HCT116 (cell line): ENCODE results near the gene KSR2. TPM values are rescaled to one million over a fixed set of nuclear protein-coding genes. Genes with fewer than 3 reads are reported as not detected.

Experiments
- ATAC-seq: fragments of 200-7000 bp; cut with Tn5 transposase; 2 replicates; pipeline ENCODE4 v1.9.1; 2020; ENCODE audit warnings: mild to moderate bottlenecking, moderate library complexity
- BruUV-seq: library from RNA; stranded (reverse); fragments of 400-500 nt; replicated peaks from 2 replicates; lab custom pipeline; 2021; lab: Mats Ljungman, UMichigan
- CTCF ChIA-PET: fragments of 300-600 bp; sonication (Branson Sonifier 250); formaldehyde crosslinking; loops from one replicate; lab custom pipeline; 2021; ENCODE audit warnings: antibody characterized with exemption; lab: Charles Lee
- POLR2A ChIA-PET: fragments of 300-600, 350-600 bp; sonication (Branson Sonifier 250); formaldehyde crosslinking; loops from one replicate; lab custom pipeline; 2021; ENCODE audit warnings: antibody characterized with exemption; lab: Charles Lee
- RAD21 ChIA-PET, 2 experiments: fragments of 300-600 bp; sonication (Branson Sonifier 250); formaldehyde crosslinking; loops; one replicate each; lab custom pipeline; 2023; ENCODE audit warnings: low total read pairs in 2 of 2; ENCODE audit not compliant: uncharacterized antibody in 2 of 2, unreplicated experiment in 2 of 2, low non-redundant PET in 1 of 2; lab: Charles Lee
- DNase-seq: peaks from one replicate; pipeline ENCODE4 v3.0.0-alpha.2; 2010; ENCODE audit warnings: low read depth, low spot score
- H2AFZ ChIP-seq: fragments of 200-600 bp; shearing (Covaris generic), sonication (generic); 2 replicates; pipeline ENCODE4 v1.6.1; 2017; ENCODE audit warnings: low read depth, mixed run types, mixed read lengths, antibody characterized with exemption, low read length; ENCODE audit not compliant: poor library complexity, severe bottlenecking
- H3K27ac ChIP-seq: 2 replicates; pipeline ENCODE4 v1.5.1; 2012; ENCODE audit warnings: low read depth, low read length
- H3K27me3 ChIP-seq: fragments of 200-600 bp; sonication (generic); 2 replicates; pipeline ENCODE4 v1.6.1; 2016; ENCODE audit warnings: mixed run types, low read length, mixed read lengths; ENCODE audit not compliant: insufficient read depth
- H3K36me3 ChIP-seq, 2 experiments: fragments of 200-500 bp in 1 of 2; fragments of 200-600 bp in 1 of 2; sonication (Bioruptor generic) in 1 of 2; sonication (generic) in 1 of 2; 2 replicates each; pipeline versions ENCODE4 v1.5.1 to v1.6.1; 2014 to 2016; ENCODE audit warnings: low read length in 2 of 2, inconsistent platforms in 1 of 2, mixed read lengths in 1 of 2, mixed run types in 1 of 2; ENCODE audit not compliant: insufficient read depth in 2 of 2, control insufficient read depth in 1 of 2
- H3K4me1 ChIP-seq, 2 experiments: fragments of 200-600 bp in 1 of 2; sonication (generic) in 1 of 2; 2 replicates each; pipeline versions ENCODE4 v1.5.1 to v1.6.1; 2012 to 2017; ENCODE audit warnings: low read length in 2 of 2, inconsistent platforms in 1 of 2, mild to moderate bottlenecking in 1 of 2, mixed read lengths in 1 of 2, mixed run types in 1 of 2, moderate library complexity in 1 of 2; ENCODE audit not compliant: insufficient read depth in 2 of 2, control insufficient read depth in 1 of 2
- H3K4me2 ChIP-seq: fragments of 200-600 bp; sonication (generic); 2 replicates; pipeline ENCODE4 v1.6.1; 2017; ENCODE audit warnings: mixed run types, low read length, mixed read lengths
- H3K4me3 ChIP-seq, 2 experiments: fragments of 200-600 bp in 1 of 2; sonication (generic) in 1 of 2; replicated peaks in 1 of 2; 2 replicates each; pipeline ENCODE4 v1.5.1; 2011 to 2016; ENCODE audit warnings: low read length in 2 of 2, control low read depth in 1 of 2, low read depth in 1 of 2, mild to moderate bottlenecking in 1 of 2, mixed read lengths in 1 of 2, mixed run types in 1 of 2
- H3K79me2 ChIP-seq: fragments of 200-600 bp; sonication (generic); 2 replicates; pipeline ENCODE4 v1.6.1; 2017; ENCODE audit warnings: mild to moderate bottlenecking, mixed run types, low read length, moderate library complexity, mixed read lengths; ENCODE audit not compliant: insufficient read depth
- H3K9ac ChIP-seq: fragments of 200-600 bp; sonication (generic); 2 replicates; pipeline ENCODE4 v1.6.1; 2016; ENCODE audit warnings: low read length, mixed read lengths
- H3K9me2 ChIP-seq: fragments of 200-600 bp; sonication (generic), shearing (Covaris generic); 2 replicates; pipeline ENCODE4 v1.6.1; 2017; ENCODE audit warnings: mixed run types, mild to moderate bottlenecking, moderate library complexity; ENCODE audit not compliant: insufficient read depth
- H3K9me3 ChIP-seq, 2 experiments: fragments of 200-500 bp in 1 of 2; fragments of 200-600 bp in 1 of 2; sonication (Bioruptor generic) in 1 of 2; sonication (generic) in 1 of 2; 2 replicates each; pipeline ENCODE4 v1.6.1; 2014 to 2017; ENCODE audit warnings: low read length in 2 of 2, mixed read lengths in 2 of 2, inconsistent platforms in 1 of 2, low read depth in 1 of 2, mild to moderate bottlenecking in 1 of 2, mixed run types in 1 of 2, moderate library complexity in 1 of 2; ENCODE audit not compliant: control insufficient read depth in 1 of 2, insufficient read depth in 1 of 2
- H4K20me1 ChIP-seq: fragments of 200-600 bp; sonication (generic), shearing (Covaris generic); 2 replicates; pipeline ENCODE4 v1.6.1; 2017; ENCODE audit warnings: mixed run types, mild to moderate bottlenecking, moderate library complexity; ENCODE audit not compliant: insufficient read depth
- ATF3 ChIP-seq: IDR thresholded peaks from 2 replicates; pipeline ENCODE4 v1.6.1; 2012
- CBX3 ChIP-seq: IDR thresholded peaks from 2 replicates; pipeline ENCODE4 v1.6.1; 2012; ENCODE audit warnings: low read depth
- CEBPB ChIP-seq: IDR thresholded peaks from 2 replicates; pipeline ENCODE4 v1.6.1; 2012; ENCODE audit warnings: low read depth
- CTCF ChIP-seq, 3 experiments: fragments of 200-600 bp in 1 of 3; sonication (generic) in 1 of 3; IDR thresholded peaks in 2 of 3; conservative IDR thresholded peaks in 1 of 3; 2 replicates each; pipeline ENCODE4 v1.5.1; 2012 to 2017; ENCODE audit warnings: low read depth in 2 of 3, low read length in 2 of 3, antibody characterized with exemption in 1 of 3, borderline replicate concordance in 1 of 3, control low read depth in 1 of 3, mild to moderate bottlenecking in 1 of 3, mixed read lengths in 1 of 3, mixed run types in 1 of 3, moderate library complexity in 1 of 3; ENCODE audit not compliant: insufficient read depth in 1 of 3
- FOSL1 ChIP-seq: IDR thresholded peaks from 2 replicates; pipeline ENCODE4 v1.6.1; 2012; ENCODE audit warnings: low read depth
- JUND ChIP-seq: IDR thresholded peaks from 2 replicates; pipeline ENCODE4 v1.6.1; 2012
- MAX ChIP-seq: IDR thresholded peaks from 2 replicates; pipeline ENCODE4 v1.6.1; 2012
- POLR2AphosphoS5 ChIP-seq: IDR thresholded peaks from 2 replicates; pipeline ENCODE4 v1.6.1; 2011; ENCODE audit warnings: mild to moderate bottlenecking, low read depth, low read length, moderate library complexity
- RAD21 ChIP-seq: IDR thresholded peaks from 2 replicates; pipeline ENCODE4 v1.6.1; 2012; ENCODE audit warnings: low read depth, mild to moderate bottlenecking
- REST ChIP-seq: IDR thresholded peaks from 2 replicates; pipeline ENCODE4 v1.6.1; 2012; ENCODE audit warnings: low read depth
- SIN3A ChIP-seq: IDR thresholded peaks from 2 replicates; pipeline ENCODE4 v1.6.1; 2012; ENCODE audit warnings: low read depth
- SP1 ChIP-seq: IDR thresholded peaks from 2 replicates; pipeline ENCODE4 v1.6.1; 2012; ENCODE audit warnings: low read depth
- SRF ChIP-seq: IDR thresholded peaks from 2 replicates; pipeline ENCODE4 v1.6.1; 2012; ENCODE audit warnings: low read depth
- TCF7L2 ChIP-seq: IDR thresholded peaks from 2 replicates; pipeline ENCODE4 v1.7.0; 2011; ENCODE audit warnings: borderline replicate concordance, inconsistent platforms; ENCODE audit not compliant: insufficient read depth, insufficient read length; ENCODE audit errors: extremely low read depth
- YY1 ChIP-seq: IDR thresholded peaks from 2 replicates; pipeline ENCODE4 v1.6.1; 2011; ENCODE audit warnings: low read length, low read depth, moderate library complexity, mild to moderate bottlenecking; ENCODE audit not compliant: insufficient replicate concordance; ENCODE audit errors: extremely low read depth
- ZBTB33 ChIP-seq: IDR thresholded peaks from 2 replicates; pipeline ENCODE4 v1.6.1; 2011; ENCODE audit warnings: mild to moderate bottlenecking, low read length, moderate library complexity; ENCODE audit not compliant: insufficient replicate concordance; ENCODE audit errors: extremely low read depth
- ZFX ChIP-seq: fragments of 450-650 bp; IDR thresholded peaks from 2 replicates; pipeline ENCODE4 v1.6.1; 2017
- ZNF274 ChIP-seq: fragments of 200-500 bp; sonication (Bioruptor generic); IDR thresholded peaks from 2 replicates; pipeline ENCODE4 v1.6.1; 2014; ENCODE audit warnings: mild to moderate bottlenecking, low read depth, low read length, inconsistent platforms
- intact Hi-C: fragments of 100-400 bp; cut with micrococcal nuclease; formaldehyde crosslinking; loops from 2 replicates; pipeline ENCODE4 v1.10.0; 2022
- total RNA-seq: library from RNA; stranded (reverse); gene quantifications from one replicate; pipeline ENCODE4 v1.2.1, GENCODE V29; 2021; ENCODE audit not compliant: unreplicated experiment

KSR2 gene
- total RNA-seq, 1 experiment from 2014 or later: 10.1 TPM

GRCh38 chr12:117936722-117937484 is 31.9 kb downstream of the KSR2 start:
- no peak overlapping the region for H3K4me3 ChIP-seq
- H3K4me2 ChIP-seq: no peak overlapping the region
- no peaks in the 10 kb centered on the region for H3K27me3 ChIP-seq
- no peak for ATAC-seq
- H2AFZ ChIP-seq: no peak overlapping the region
- no peaks in the 10 kb centered on the region for H3K79me2 ChIP-seq
- no peak overlapping the region for H3K9ac ChIP-seq
- no peak for DNase-seq
- H3K4me1 ChIP-seq: peaks cover 10 to 23% of the 10 kb centered on the region in 2 experiments
- no peaks in the 10 kb centered on the region for H3K9me2 ChIP-seq
- TF ChIP-seq JUND (no peak), CEBPB (no peak), ZFX (no peak), REST (no peak), MAX (no peak), SP1 (no peak), RAD21 (no peak), YY1 (no peak), CTCF (IDR thresholded peaks at IDR 0.05 in 2 of 3, conservative IDR thresholded peaks at IDR 0.05 in 1 of 3; ENCODE audit: borderline replicate concordance in 1 of 3, insufficient read depth in 1 of 3, low read depth in 2 of 3, low read length in 2 of 3) (no peak), SRF (no peak), TCF7L2 (no peak), CBX3 (no peak), ATF3 (no peak), ZNF274 (no peak), FOSL1 (no peak), ZBTB33 (no peak), SIN3A (no peak), POLR2AphosphoS5 (no peak)
- intact Hi-C loops: no loop called here
- H3K36me3 ChIP-seq: no peaks in the 10 kb centered on the region
- no peak overlapping the region for H3K27ac ChIP-seq
- H3K9me3 ChIP-seq: no peaks in the 10 kb centered on the region
- RAD21 ChIA-PET: no interaction called here
- CTCF ChIA-PET: no interaction called here
- BruUV-seq: no TSS peak
- POLR2A ChIA-PET: no interaction called here
- no peaks in the 10 kb centered on the region for H4K20me1 ChIP-seq
